Mesenchymal stem cell (in vitro differentiated cells and primary cell): ENCODE measurements around the gene PPP1R36.
"Not testable (repeated sequence)": the region's sequence is repeated elsewhere in the genome, so short reads cannot be mapped to it uniquely, and the experiment has no call there.

Source experiments
- DNase-seq: peaks from one replicate; pipeline ENCODE4 v3.0.0-alpha.2; 2013
- H2AFZ ChIP-seq: one replicate; pipeline ENCODE4 v1.6.1; 2013; ENCODE audit warnings: low read depth, mild to moderate bottlenecking, control low read depth, inconsistent platforms, low read length, moderate library complexity
- H2AK5ac ChIP-seq: 2 replicates; pipeline ENCODE4 v1.6.1; 2013; ENCODE audit warnings: low read length, moderate library complexity, mild to moderate bottlenecking, inconsistent platforms; ENCODE audit not compliant: severe bottlenecking
- H2BK120ac ChIP-seq: one replicate; pipeline ENCODE4 v1.6.1; 2013; ENCODE audit warnings: low read depth, mild to moderate bottlenecking, inconsistent platforms, low read length, moderate library complexity
- H2BK12ac ChIP-seq, 2 experiments: one replicate each; pipeline ENCODE4 v1.6.1; 2013; ENCODE audit warnings: inconsistent platforms in 2 of 2, low read length in 2 of 2, mild to moderate bottlenecking in 2 of 2, moderate library complexity in 2 of 2, control low read depth in 1 of 2
- H2BK15ac ChIP-seq: one replicate; pipeline ENCODE4 v1.6.1; 2013; ENCODE audit warnings: mild to moderate bottlenecking, low read depth, inconsistent platforms; ENCODE audit not compliant: poor library complexity, severe bottlenecking
- H2BK5ac ChIP-seq: 2 replicates; pipeline ENCODE4 v1.6.1; 2013; ENCODE audit warnings: low read depth, mild to moderate bottlenecking, low read length, control low read depth, inconsistent platforms; ENCODE audit not compliant: poor library complexity, severe bottlenecking
- H3K14ac ChIP-seq, 2 experiments: one replicate each; pipeline ENCODE4 v1.6.1; 2013; ENCODE audit warnings: inconsistent platforms in 2 of 2, low read length in 2 of 2, control low read depth in 1 of 2, mild to moderate bottlenecking in 1 of 2, moderate library complexity in 1 of 2
- H3K18ac ChIP-seq, 2 experiments: one replicate each; pipeline ENCODE4 v1.6.1; 2013; ENCODE audit warnings: inconsistent platforms in 2 of 2, low read length in 2 of 2, control low read depth in 1 of 2, low read depth in 1 of 2, mild to moderate bottlenecking in 1 of 2
- H3K23ac ChIP-seq, 2 experiments: one replicate each; pipeline ENCODE4 v1.6.1; 2013; ENCODE audit warnings: inconsistent platforms in 2 of 2, low read length in 2 of 2, mild to moderate bottlenecking in 2 of 2, moderate library complexity in 2 of 2, control low read depth in 1 of 2
- H3K27ac ChIP-seq: 2 replicates; pipeline ENCODE4 v1.5.1; 2013; ENCODE audit warnings: mild to moderate bottlenecking, moderate library complexity, low read length, control low read depth, inconsistent platforms; ENCODE audit not compliant: poor library complexity, severe bottlenecking
- H3K27me3 ChIP-seq, 2 experiments: 2 replicates each; pipeline versions ENCODE4 v1.6.1 to v1.7.0; 2013; ENCODE audit warnings: low read length in 2 of 2, mild to moderate bottlenecking in 2 of 2, moderate library complexity in 2 of 2, control low read depth in 1 of 2, inconsistent platforms in 1 of 2; ENCODE audit not compliant: control insufficient read depth in 1 of 2, insufficient read depth in 1 of 2
- H3K36me3 ChIP-seq, 2 experiments: 2 replicates each; pipeline versions ENCODE4 v1.6.1 to v1.7.0; 2013; ENCODE audit warnings: low read length in 2 of 2, control low read depth in 1 of 2, inconsistent platforms in 1 of 2, low read depth in 1 of 2, mild to moderate bottlenecking in 1 of 2; ENCODE audit not compliant: insufficient read depth in 2 of 2, control insufficient read depth in 1 of 2
- H3K4ac ChIP-seq, 2 experiments: one replicate each; pipeline ENCODE4 v1.6.1; 2013; ENCODE audit warnings: inconsistent platforms in 2 of 2, low read length in 2 of 2, mild to moderate bottlenecking in 2 of 2, moderate library complexity in 2 of 2, control low read depth in 1 of 2, low read depth in 1 of 2
- H3K4me1 ChIP-seq: 2 replicates; pipeline ENCODE4 v1.6.1; 2013; ENCODE audit warnings: low read depth, low read length, control low read depth; ENCODE audit not compliant: control insufficient read depth, insufficient read depth
- H3K4me2 ChIP-seq: 2 replicates; pipeline ENCODE4 v1.6.1; 2013; ENCODE audit warnings: low read length, mild to moderate bottlenecking, inconsistent platforms; ENCODE audit not compliant: poor library complexity, severe bottlenecking
- H3K4me3 ChIP-seq, 2 experiments: 2 replicates each; pipeline versions ENCODE4 v1.5.1 to v1.7.0; 2013; ENCODE audit warnings: low read length in 2 of 2, mild to moderate bottlenecking in 2 of 2, control low read depth in 1 of 2, low read depth in 1 of 2; ENCODE audit not compliant: insufficient read depth in 1 of 2
- H3K79me1 ChIP-seq: replicated peaks from 2 replicates; pipeline ENCODE4 v1.6.1; 2013; ENCODE audit warnings: mild to moderate bottlenecking, control low read depth, low read length, inconsistent platforms; ENCODE audit not compliant: poor library complexity, severe bottlenecking
- H3K9ac ChIP-seq: 2 replicates; pipeline ENCODE4 v1.7.0; 2013; ENCODE audit warnings: mild to moderate bottlenecking, low read length, moderate library complexity
- H3K9me3 ChIP-seq: 2 replicates; pipeline ENCODE4 v1.7.0; 2013; ENCODE audit warnings: mild to moderate bottlenecking, low read length; ENCODE audit not compliant: control insufficient read depth
- H4K8ac ChIP-seq: one replicate; pipeline ENCODE4 v1.6.1; 2013; ENCODE audit warnings: inconsistent platforms, mild to moderate bottlenecking, low read length, moderate library complexity
- H4K91ac ChIP-seq: one replicate; pipeline ENCODE4 v1.6.1; 2013; ENCODE audit warnings: mild to moderate bottlenecking, low read length, inconsistent platforms
- WGBS: methylation state at CpG from one replicate; pipeline ENCODE4 v1.1.7; 2013; ENCODE audit warnings: mixed read lengths; 5-methylcytosine and 5-hydroxymethylcytosine counted together

The PPP1R36 gene

GRCh38 chr14:64614805-64615391 is 65.1 kb downstream of the PPP1R36 start:
- peak overlapping the region; percentile 71 for H2BK120ac ChIP-seq
- peak overlapping the region; percentile 56 for H2AK5ac ChIP-seq
- H3K27me3 ChIP-seq, result no peaks in the 10 kb centered on the region
- DNase-seq, result no peak
- H3K14ac ChIP-seq, result peak overlapping the region in 1 of 2 experiments; percentile 32
- peak overlapping the region; percentile 81 for H2AFZ ChIP-seq
- peak overlapping the region; percentile 75 to 77 for H3K18ac ChIP-seq
- H3K4me1 ChIP-seq, result peaks cover 3% of the 10 kb centered on the region
- peak overlapping the region; percentile 82 for H4K91ac ChIP-seq
- H3K4me3 ChIP-seq, result no peak overlapping the region
- H4K8ac ChIP-seq, result peak overlapping the region; percentile 59
- H2BK12ac ChIP-seq, result peak overlapping the region; percentile 95 to 96
- no peak overlapping the region for H3K23ac ChIP-seq
- no peak overlapping the region for H2BK5ac ChIP-seq
- no peak overlapping the region for H3K4me2 ChIP-seq
- no peaks in the 10 kb centered on the region for H3K36me3 ChIP-seq
- H3K9ac ChIP-seq, result no peak overlapping the region
- H3K9me3 ChIP-seq, result no peaks in the 10 kb centered on the region
- H3K27ac ChIP-seq, result no peak overlapping the region
- peak overlapping the region; percentile 95 to 98 for H3K4ac ChIP-seq
- no peak overlapping the region for H2BK15ac ChIP-seq
- WGBS, result 54% methylated on average over 6 of the region's 7 CpGs
- H3K79me1 ChIP-seq, result no peaks in the 10 kb centered on the region

GRCh38 chr14:64617872-64618408 is 68.2 kb downstream of the PPP1R36 start:
- H3K4me2 ChIP-seq, H2BK15ac ChIP-seq, H3K4ac ChIP-seq, H2AFZ ChIP-seq, H4K91ac ChIP-seq, H2AK5ac ChIP-seq, H4K8ac ChIP-seq, H3K18ac ChIP-seq, H3K4me3 ChIP-seq, H2BK5ac ChIP-seq, H2BK12ac ChIP-seq, H3K23ac ChIP-seq, H3K9me3 ChIP-seq, H2BK120ac ChIP-seq, H3K9ac ChIP-seq, H3K4me1 ChIP-seq, H3K14ac ChIP-seq, DNase-seq, H3K36me3 ChIP-seq, H3K79me1 ChIP-seq, H3K27me3 ChIP-seq: not testable (repeated sequence)
- peak overlapping the region; percentile 35 for H3K27ac ChIP-seq
- WGBS, result 90% methylated on average over 4 of the region's 8 CpGs

GRCh38 chr14:64620910-64621309 is 71.1 kb downstream of the PPP1R36 start:
- Histone ChIP-seq H2BK5ac (no peak overlapping the region), H2BK12ac (no peak overlapping the region), H3K4ac (no peak overlapping the region), H3K9ac (no peak overlapping the region), H2BK15ac (no peak overlapping the region), H3K79me1 (no peaks in the 10 kb centered on the region), H3K36me3 (no peaks in the 10 kb centered on the region), H3K4me1 (no peaks in the 10 kb centered on the region), H4K91ac (no peak overlapping the region), H2AFZ (no peak overlapping the region), H2BK120ac (no peak overlapping the region), H3K4me3 (no peak overlapping the region), H3K4me2 (no peak overlapping the region), H4K8ac (no peak overlapping the region), H3K14ac (no peak overlapping the region), H3K27me3 (peaks cover 0 to 3% of the 10 kb centered on the region in 2 experiments), H2AK5ac (no peak overlapping the region), H3K9me3 (no peaks in the 10 kb centered on the region), H3K27ac (no peak overlapping the region), H3K23ac (no peak overlapping the region), H3K18ac (no peak overlapping the region)
- WGBS, result no CpG with 5 or more reads among the region's 1 CpG
- DNase-seq, result no peak

GRCh38 chr14:64623554-64624165 is 73.9 kb downstream of the PPP1R36 start:
- Histone ChIP-seq H3K4ac (no peak overlapping the region), H4K8ac (no peak overlapping the region), H2BK15ac (peak overlapping the region; percentile 82), H3K4me1 (no peaks in the 10 kb centered on the region), H2AK5ac (no peak overlapping the region), H3K9ac (no peak overlapping the region), H3K18ac (no peak overlapping the region), H2BK5ac (no peak overlapping the region), H2AFZ (no peak overlapping the region), H3K79me1 (no peaks in the 10 kb centered on the region), H3K27ac (no peak overlapping the region), H3K4me3 (no peak overlapping the region), H3K23ac (no peak overlapping the region), H3K36me3 (no peaks in the 10 kb centered on the region), H2BK12ac (no peak overlapping the region), H3K9me3 (no peaks in the 10 kb centered on the region), H2BK120ac (no peak overlapping the region), H3K27me3 (peaks cover 0 to 3% of the 10 kb centered on the region in 2 experiments), H3K14ac (no peak overlapping the region), H3K4me2 (no peak overlapping the region), H4K91ac (no peak overlapping the region)
- DNase-seq, result no peak
- 93% methylated on average over 4 of the region's 7 CpGs for WGBS
